GM19438 (cell line): Measurements from ENCODE around the gene NEDD4.
"Not testable (repeated sequence)": the region's sequence is repeated elsewhere in the genome, so short reads cannot be mapped to it uniquely, and the experiment has no call there.

Experiments
- ATAC-seq: cut with Tn5 transposase; IDR thresholded peaks from one replicate; pipeline ENCODE4 v1.9.1; 2021; ENCODE audit warnings: low read depth; ENCODE audit not compliant: unreplicated experiment

Gene NEDD4

GRCh38 chr15:55993111-55993803, at the start of gene NEDD4:
Gene NEDD4 (minus strand): TSS chr15:55993612. CDS start chr15:55993555, 57 bp downstream.
- peak; percentile 90 for ATAC-seq

GRCh38 chr15:56042498-56042897, 49.1 kb upstream of the NEDD4 start:
- ATAC-seq, result no peak

GRCh38 chr15:56042031-56042430, 48.6 kb upstream of the NEDD4 start:
- ATAC-seq, result no peak

- ATAC-seq, result no peak
These were observed 46.9 kb upstream of the NEDD4 start for GRCh38 chr15:56040081-56041035.

GRCh38 chr15:56038707-56039106, 45.3 kb upstream of the NEDD4 start:
- no peak for ATAC-seq

- ATAC-seq, result no peak
These were observed 44.6 kb upstream of the NEDD4 start for GRCh38 chr15:56038015-56038414.

GRCh38 chr15:56036546-56037067, 43.2 kb upstream of the NEDD4 start:
- ATAC-seq, result no peak

GRCh38 chr15:56035166-56035565, 41.8 kb upstream of the NEDD4 start:
- ATAC-seq, result no peak

GRCh38 chr15:56034514-56034913, 41.1 kb upstream of the NEDD4 start:
- no peak for ATAC-seq

GRCh38 chr15:56032373-56032772, 39.0 kb upstream of the NEDD4 start:
- ATAC-seq, result no peak

- ATAC-seq, result no peak
These were observed 38.4 kb upstream of the NEDD4 start for GRCh38 chr15:56031836-56032235.

GRCh38 chr15:56031402-56031801, 38.0 kb upstream of the NEDD4 start:
- ATAC-seq, result no peak

GRCh38 chr15:56028430-56028829, 35.0 kb upstream of the NEDD4 start:
- no peak for ATAC-seq

- not testable (repeated sequence) for ATAC-seq
These were observed 29.7 kb upstream of the NEDD4 start for GRCh38 chr15:56023160-56023559.

GRCh38 chr15:56019819-56020486, 26.5 kb upstream of the NEDD4 start:
- ATAC-seq, result no peak

GRCh38 chr15:56019060-56019793, 25.8 kb upstream of the NEDD4 start:
- ATAC-seq, result no peak

- ATAC-seq, result no peak
These were observed 24.5 kb upstream of the NEDD4 start for GRCh38 chr15:56017920-56018319.

- no peak for ATAC-seq
These were observed 24.1 kb upstream of the NEDD4 start for GRCh38 chr15:56017511-56017910.

- ATAC-seq, result no peak
These were observed 22.9 kb upstream of the NEDD4 start for GRCh38 chr15:56016281-56016680.

- ATAC-seq, result no peak
These were observed 21.3 kb upstream of the NEDD4 start for GRCh38 chr15:56014677-56015076.
